T-helper 2 cell treated with Interferon-gamma antibody and Interleukin-4, amounts not matched to agents 5 μg/mL and 100 μg/mL, for 36 hours (primary cell): ENCODE results near the gene CNPY3.
A peak's percentile ranks its signal among the peaks of the same experiment; 100 is the strongest.
"Not testable (repeated sequence)": the region's sequence is repeated elsewhere in the genome, so short reads cannot be mapped to it uniquely, and the experiment has no call there.

Experiments
- DNase-seq: peaks from one replicate; pipeline ENCODE4 v3.0.0; 2021; ENCODE audit warnings: low spot score
- H3K27ac Mint-ChIP-seq: one replicate; pipeline ENCODE4 v1.8.0; 2021; ENCODE audit warnings: mild to moderate bottlenecking, mixed read lengths
- H3K27me3 Mint-ChIP-seq: one replicate; pipeline ENCODE4 v1.8.0; 2021; ENCODE audit warnings: low read depth, mixed read lengths
- H3K36me3 Mint-ChIP-seq: one replicate; pipeline ENCODE4 v1.8.0; 2021; ENCODE audit warnings: low read depth, mixed read lengths
- H3K4me1 Mint-ChIP-seq: one replicate; pipeline ENCODE4 v1.8.0; 2021; ENCODE audit warnings: low read depth, mixed read lengths
- H3K4me3 Mint-ChIP-seq: one replicate; pipeline ENCODE4 v1.8.0; 2022; ENCODE audit warnings: mild to moderate bottlenecking, moderate library complexity, mixed read lengths
- H3K9me3 Mint-ChIP-seq: one replicate; pipeline ENCODE4 v1.8.0; 2021; ENCODE audit warnings: mixed read lengths

The CNPY3 gene

DNA sequence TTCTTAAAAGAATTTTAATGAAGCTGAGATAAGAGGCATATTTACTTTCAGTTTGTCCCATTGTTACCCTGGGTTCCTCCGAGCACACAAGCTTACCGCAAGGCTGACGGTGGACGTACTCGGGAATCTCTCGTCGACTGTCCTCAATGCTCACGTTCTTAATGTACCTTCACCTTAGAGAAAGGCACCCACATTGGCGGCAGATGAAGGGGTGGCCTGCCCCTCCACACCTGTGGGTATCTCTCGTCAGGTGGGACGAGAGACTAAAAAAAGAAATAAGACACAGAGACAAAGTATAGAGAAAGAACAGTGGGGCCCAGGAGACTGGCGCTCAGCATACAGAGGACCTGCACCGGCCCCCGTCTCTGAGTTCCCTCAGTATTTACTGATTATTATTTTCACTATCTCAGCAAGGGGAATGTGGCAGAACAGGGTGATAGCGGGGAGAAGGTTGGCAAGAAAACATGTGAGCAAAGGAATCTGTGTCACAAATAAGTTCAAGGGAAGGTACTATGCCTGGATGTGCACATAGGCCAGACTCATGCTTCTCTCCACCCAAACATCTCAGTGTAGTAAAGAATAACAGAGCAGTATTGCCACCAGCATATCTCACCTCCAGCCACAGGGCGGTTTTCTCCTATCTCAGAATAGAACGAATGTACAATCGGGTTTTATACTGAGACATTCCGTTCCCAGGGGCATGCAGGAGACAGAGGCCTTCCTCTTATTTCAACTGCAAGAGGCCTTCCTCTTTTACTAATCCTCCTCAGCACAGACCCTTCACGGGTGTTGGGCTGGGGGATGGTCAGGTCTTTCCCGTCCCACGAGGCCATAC lies 26.6 kb upstream of the CNPY3 start:
- not testable (repeated sequence) for H3K9me3 Mint-ChIP-seq, H3K36me3 Mint-ChIP-seq

DNA sequence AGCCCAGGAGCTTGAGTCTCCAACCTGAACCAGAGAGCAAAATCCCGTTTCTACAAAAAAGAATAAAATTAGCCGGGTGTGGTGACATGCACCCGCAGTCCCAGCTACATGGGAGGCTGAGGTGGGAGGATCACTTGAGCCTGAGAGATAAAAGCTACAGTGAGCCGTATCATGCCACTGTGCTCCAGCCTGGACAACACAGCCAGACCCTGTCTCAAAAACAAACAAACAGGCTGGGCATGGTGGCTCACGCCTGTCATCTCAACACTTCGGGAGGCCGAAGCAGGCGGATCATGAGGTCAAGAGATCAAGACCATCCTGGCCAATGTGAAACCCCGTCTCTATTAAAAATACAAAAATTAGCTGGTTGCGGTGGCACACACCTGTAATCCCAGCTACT lies 24.8 kb upstream of the CNPY3 start:
- Mint-ChIP-seq H3K36me3 (no peaks in the 10 kb centered on the region), H3K27me3 (no peaks in the 10 kb centered on the region), H3K4me3 (no peak overlapping the region), H3K4me1 (peaks cover 9% of the 10 kb centered on the region), H3K27ac (no peak overlapping the region), H3K9me3 (no peaks in the 10 kb centered on the region)
- no peak for DNase-seq

More for the DNA sequence above, 26.6 kb upstream of the CNPY3 start:
- H3K4me3 Mint-ChIP-seq, H3K27ac Mint-ChIP-seq, DNase-seq, H3K27me3 Mint-ChIP-seq: not testable (repeated sequence)
- peaks cover 15% of the 10 kb centered on the region for H3K4me1 Mint-ChIP-seq

DNA sequence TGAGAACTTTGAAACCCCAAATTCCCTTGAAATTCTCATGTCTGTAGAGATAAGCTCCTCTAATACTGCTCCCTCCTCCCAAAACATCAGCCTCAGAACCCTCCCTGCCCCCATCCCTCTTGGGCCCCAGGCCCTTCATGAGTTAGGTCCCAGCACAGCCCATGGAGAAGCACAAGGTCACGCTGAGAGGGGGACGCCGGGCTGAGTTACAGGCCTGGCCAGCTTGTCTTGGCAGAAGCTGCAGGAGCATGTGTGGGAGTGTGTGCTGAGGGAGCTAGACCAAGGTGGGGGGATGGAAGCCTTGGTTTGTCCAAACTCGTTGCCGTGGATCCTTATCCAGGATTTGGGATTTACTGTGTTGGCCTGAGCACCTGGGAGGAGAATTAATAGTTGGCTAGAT lies 21.9 kb upstream of the CNPY3 start:
- DNase-seq: no peak
- Mint-ChIP-seq H3K36me3 (no peaks in the 10 kb centered on the region), H3K4me1 (peaks cover 3% of the 10 kb centered on the region), H3K9me3 (no peaks in the 10 kb centered on the region), H3K27ac (no peak overlapping the region), H3K4me3 (no peak overlapping the region), H3K27me3 (peaks cover 5% of the 10 kb centered on the region)

DNA sequence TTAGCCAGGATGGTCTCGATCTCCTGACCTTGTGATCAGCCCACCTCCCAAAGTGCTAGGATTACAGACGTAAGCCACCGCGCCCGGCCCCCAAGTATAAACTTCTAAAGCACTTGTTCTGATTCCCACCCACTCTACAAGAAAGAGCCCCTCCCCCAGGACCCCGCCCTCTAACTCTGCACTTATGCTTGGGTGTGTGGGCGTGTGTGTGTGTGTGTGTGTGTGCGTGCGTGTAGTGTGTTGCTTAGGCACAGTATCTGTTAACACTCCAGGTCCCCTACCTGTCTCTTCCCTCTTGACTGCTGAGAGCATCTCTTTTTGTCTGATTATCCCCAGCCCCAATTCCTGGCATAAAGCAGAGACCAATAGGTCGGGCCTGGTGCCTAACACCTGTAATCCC lies 19.4 kb upstream of the CNPY3 start:
- Mint-ChIP-seq H3K36me3 (no peaks in the 10 kb centered on the region), H3K27me3 (peaks cover 5% of the 10 kb centered on the region), H3K4me3 (no peak overlapping the region), H3K9me3 (no peaks in the 10 kb centered on the region), H3K4me1 (peaks cover 3% of the 10 kb centered on the region), H3K27ac (no peak overlapping the region)
- DNase-seq: no peak

DNA sequence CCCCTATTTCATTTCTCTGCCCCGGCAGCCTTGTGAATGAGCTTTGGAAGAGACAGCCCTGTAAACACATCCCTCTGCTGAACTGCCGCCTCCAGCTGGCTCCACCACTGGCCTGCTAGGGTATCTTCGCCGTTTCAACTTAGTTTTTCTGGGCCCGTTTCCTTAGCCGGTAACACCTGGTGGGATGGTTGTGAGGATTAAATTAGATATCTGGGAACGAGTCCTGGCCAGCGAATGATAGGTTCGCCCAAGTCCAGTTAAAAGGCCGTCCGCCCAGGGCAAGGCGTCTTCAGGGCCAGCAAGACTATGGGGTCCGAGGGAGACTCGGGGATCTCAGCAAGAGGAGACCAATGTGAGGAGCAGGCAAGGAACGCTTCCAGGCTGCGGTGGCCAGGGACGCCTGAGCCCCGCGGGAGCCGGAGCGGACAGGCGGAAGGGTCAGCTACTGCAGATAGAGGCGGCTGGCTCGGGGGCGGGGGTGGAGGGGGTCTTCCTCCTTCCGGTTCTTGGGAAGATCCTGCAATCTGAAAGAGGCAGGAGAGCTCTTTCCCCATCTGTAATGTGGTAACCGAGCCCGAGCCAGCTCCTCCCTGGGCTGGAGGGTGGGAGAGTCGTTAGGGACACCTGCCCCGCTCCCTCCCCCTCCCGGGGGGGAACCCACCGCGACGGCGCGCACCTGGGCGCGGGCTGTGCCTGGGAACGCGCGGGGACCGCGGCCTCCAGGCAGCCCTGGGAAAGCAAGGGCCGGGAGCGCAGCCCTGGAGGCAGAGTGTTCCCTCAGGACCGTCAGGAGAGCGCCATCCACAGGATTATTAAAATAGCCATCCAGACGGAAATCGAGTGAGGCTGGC lies 17.9 kb upstream of the CNPY3 start:
- H3K4me3 Mint-ChIP-seq: no peak overlapping the region
- no peaks in the 10 kb centered on the region for H3K9me3 Mint-ChIP-seq
- peaks cover 5% of the 10 kb centered on the region for H3K27me3 Mint-ChIP-seq
- peaks cover 3% of the 10 kb centered on the region for H3K4me1 Mint-ChIP-seq
- H3K27ac Mint-ChIP-seq: no peak overlapping the region
- no peaks in the 10 kb centered on the region for H3K36me3 Mint-ChIP-seq
- DNase-seq: no peak

DNA sequence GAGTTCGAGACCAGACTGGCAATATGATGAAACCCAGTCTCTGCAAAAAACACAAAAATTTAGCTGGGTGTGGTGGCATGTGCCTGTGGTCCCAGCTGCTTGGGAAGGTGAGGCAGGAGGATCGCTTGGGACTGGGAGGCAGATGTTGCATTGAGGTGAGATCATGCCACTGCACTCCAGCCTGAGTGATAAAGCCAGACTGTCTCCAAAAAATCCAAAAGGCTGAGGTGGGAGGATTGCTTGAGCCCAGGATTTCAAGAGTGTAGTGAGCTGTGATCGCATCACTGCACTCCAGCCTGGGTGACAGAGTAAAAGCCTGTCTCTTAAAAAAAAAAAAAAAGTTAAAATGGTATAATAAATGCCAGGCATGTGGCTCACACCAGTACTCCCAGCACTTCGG lies 14.7 kb upstream of the CNPY3 start:
- Mint-ChIP-seq H3K27me3 (peaks cover 5% of the 10 kb centered on the region), H3K9me3 (no peaks in the 10 kb centered on the region), H3K27ac (no peak overlapping the region), H3K36me3 (no peaks in the 10 kb centered on the region), H3K4me3 (no peak overlapping the region), H3K4me1 (peaks cover 3% of the 10 kb centered on the region)
- DNase-seq: no peak

DNA sequence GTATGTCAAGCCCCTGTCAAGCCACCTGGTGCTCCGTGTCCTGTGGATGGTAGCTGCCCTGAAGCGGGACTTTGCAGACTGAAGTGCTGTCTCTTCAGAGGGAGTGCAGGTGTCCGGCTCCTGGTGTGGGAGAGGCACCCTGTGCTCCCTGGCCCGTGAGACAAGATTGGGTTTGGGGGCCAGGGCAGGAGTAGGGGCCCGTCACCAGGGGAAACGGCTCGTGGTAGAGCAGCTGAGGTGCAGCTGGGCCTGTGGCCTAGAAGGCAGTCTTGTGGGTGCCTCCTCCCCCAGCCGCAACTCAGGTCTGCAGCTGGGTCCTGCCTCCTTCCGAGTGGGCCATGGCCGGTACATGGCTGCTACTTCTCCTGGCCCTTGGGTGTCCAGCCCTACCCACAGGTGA lies 13.5 kb upstream of the CNPY3 start, which contains the start of gene PTCRA:
TSS of gene PTCRA (plus strand) at position 322 of the 400 bp plus-strand sequence. CDS start at position 339, 17 bp downstream.
- peaks cover 3% of the 10 kb centered on the region for H3K4me1 Mint-ChIP-seq
- no peaks in the 10 kb centered on the region for H3K9me3 Mint-ChIP-seq
- H3K27me3 Mint-ChIP-seq: peaks cover 5% of the 10 kb centered on the region
- no peak for DNase-seq
- no peaks in the 10 kb centered on the region for H3K36me3 Mint-ChIP-seq
- peak within 1 kb of the TSS; percentile 20 for H3K27ac Mint-ChIP-seq
- H3K4me3 Mint-ChIP-seq: no peak within 1 kb of the TSS

DNA sequence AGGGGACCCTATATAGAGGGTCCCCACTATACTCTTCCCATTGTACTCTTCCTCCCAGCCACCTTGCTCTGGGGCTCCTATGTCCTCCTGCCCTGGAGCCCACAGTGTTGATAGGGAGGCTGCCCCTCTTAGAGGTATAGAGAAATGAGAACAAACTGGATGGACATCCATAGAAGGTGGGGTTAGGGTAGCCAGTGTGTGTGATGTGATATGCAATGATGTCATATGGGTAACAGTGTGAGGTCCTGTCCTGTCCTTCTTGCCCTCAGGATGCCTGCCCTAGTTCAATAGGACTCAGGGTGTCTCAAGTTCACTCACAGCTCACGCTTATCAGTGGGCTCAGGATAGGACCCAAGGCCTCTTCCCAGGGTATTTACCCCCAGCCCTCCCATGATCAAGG lies 13.0 kb upstream of the CNPY3 start:
- Mint-ChIP-seq H3K9me3 (no peaks in the 10 kb centered on the region), H3K4me3 (no peak overlapping the region), H3K27me3 (peaks cover 1% of the 10 kb centered on the region)

DNA sequence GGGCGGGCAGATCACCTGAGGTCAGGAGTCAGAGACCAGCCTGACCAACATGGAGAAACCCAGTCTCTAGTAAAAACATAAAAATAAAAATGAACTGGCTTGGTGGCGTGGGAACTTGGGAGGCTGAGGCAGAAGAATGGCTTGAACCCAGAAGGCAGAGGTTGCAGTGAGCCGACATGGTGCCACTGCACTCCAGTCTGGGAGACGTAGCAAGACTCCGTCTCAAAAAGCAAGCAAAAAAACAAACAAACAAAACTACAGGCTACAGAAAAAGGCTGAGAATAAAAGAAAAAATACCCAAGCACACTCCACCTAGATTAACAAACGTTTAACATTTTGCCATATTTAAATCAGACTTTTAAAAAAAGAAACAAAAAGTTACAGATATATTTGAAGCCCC lies 7.5 kb upstream of the CNPY3 start:
- Mint-ChIP-seq H3K27me3 (no peaks in the 10 kb centered on the region), H3K9me3 (no peaks in the 10 kb centered on the region), H3K4me3 (no peak overlapping the region), H3K4me1 (no peaks in the 10 kb centered on the region), H3K36me3 (no peaks in the 10 kb centered on the region), H3K27ac (no peak overlapping the region)
- no peak for DNase-seq

More for the DNA sequence above, 13.0 kb upstream of the CNPY3 start:
- no peak for DNase-seq
- peaks cover 1% of the 10 kb centered on the region for H3K4me1 Mint-ChIP-seq
- peak overlapping the region; percentile 20 for H3K27ac Mint-ChIP-seq
- H3K36me3 Mint-ChIP-seq: no peaks in the 10 kb centered on the region

DNA sequence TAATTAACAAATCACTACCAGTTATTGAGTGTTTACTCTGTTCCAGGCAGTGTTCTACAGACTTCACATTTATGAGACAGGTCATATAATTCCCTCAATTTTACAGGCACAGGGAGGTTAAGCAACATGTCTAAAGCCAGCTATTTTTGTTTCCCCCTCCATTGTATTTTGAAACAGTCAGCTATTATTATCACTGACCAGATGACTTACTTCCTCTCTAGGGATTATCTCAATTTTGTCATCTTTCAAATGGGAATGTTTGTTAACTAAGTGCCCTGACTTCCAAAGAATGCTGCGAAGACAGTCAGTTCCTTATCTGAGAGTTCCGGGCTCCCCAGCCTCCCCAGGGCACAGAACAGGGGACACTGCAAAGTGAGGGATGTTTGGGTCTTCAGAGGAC lies 5.6 kb upstream of the CNPY3 start:
- no peaks in the 10 kb centered on the region for H3K36me3 Mint-ChIP-seq
- no peak for DNase-seq
- no peaks in the 10 kb centered on the region for H3K9me3 Mint-ChIP-seq
- H3K4me1 Mint-ChIP-seq: peaks cover 5% of the 10 kb centered on the region
- no peak overlapping the region for H3K27ac Mint-ChIP-seq
- H3K4me3 Mint-ChIP-seq: no peak overlapping the region
- H3K27me3 Mint-ChIP-seq: no peaks in the 10 kb centered on the region

DNA sequence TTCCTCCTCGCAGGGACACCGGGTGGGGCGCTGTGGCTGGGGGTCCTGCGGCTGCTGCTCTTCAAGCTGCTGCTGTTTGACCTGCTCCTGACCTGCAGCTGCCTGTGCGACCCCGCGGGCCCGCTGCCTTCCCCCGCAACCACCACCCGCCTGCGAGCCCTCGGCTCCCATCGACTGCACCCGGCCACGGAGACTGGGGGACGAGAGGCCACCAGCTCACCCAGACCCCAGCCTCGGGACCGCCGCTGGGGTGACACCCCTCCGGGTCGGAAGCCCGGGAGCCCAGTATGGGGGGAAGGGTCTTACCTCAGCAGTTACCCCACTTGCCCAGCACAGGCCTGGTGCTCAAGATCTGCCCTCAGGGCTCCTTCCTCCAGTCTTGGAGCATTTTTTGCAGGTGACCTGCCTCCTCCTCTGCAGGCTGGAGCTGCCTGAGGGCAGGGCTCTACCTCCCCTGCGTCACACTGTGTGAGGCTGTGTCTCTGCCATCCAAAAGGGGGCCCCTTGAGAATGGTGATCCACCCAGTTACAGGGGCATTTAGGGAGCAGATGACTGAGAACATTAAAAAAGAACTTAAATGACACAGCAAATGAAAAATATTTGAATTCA lies 3.9 kb upstream of the CNPY3 start:
- Mint-ChIP-seq H3K27me3 (no peaks in the 10 kb centered on the region), H3K4me1 (peaks cover 11% of the 10 kb centered on the region), H3K9me3 (no peaks in the 10 kb centered on the region), H3K4me3 (no peak overlapping the region), H3K36me3 (peaks cover 3% of the 10 kb centered on the region), H3K27ac (no peak overlapping the region)
- DNase-seq: no peak

DNA sequence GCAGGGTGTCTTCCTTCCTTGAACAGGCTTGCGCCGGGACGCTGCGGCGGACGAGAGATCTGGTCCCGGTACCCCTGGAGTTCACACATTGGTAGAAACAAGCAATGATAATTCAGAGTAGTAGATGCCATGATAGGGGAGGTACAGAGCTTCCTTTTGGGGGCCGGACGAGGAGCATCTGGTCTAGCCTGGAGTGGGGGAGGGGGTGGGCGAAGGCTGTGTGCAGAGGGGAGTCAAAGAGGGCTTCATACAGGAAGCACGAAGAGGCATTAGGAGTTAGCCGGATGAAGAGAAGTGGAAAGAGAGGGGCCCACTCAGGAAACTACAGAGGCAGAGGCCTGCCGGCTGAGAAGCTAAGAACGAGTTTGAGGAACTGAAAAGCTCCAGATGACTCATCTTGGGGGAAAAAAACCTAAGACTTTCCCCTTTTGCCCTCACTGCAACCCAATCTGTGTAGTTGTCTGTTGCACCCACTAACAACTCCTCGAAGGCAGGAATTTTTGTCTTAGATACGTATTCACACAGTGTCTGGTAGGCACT lies 611 bp downstream of the CNPY3 start:
- DNase-seq: peak; percentile 70
- Mint-ChIP-seq H3K4me1 (peaks cover 35% of the 10 kb centered on the region), H3K36me3 (peaks cover 29% of the 10 kb centered on the region), H3K4me3 (peak overlapping the region; percentile 98), H3K27me3 (no peaks in the 10 kb centered on the region), H3K9me3 (no peaks in the 10 kb centered on the region), H3K27ac (peak overlapping the region; percentile 99)

DNA sequence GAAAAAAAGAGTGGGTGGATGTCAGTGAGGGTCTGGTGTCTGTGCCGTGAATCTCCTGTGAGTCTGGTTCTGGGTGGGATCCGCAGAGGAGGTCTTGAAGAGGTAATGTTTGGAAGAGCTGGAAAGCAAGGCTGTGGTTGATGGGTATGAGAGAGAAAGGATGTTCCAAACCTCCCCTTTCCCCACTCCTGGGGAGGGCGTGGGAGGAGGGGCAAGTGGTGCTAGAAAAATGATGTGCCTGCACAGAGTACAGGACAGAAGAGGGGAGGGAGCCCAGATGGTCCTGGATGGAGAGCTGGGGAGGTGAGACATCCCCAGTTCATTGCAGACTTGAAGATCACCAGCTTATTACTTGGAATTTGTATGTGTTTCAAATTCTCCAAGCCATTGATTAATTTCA lies 3.1 kb downstream of the CNPY3 start:
- H3K27me3 Mint-ChIP-seq: no peaks in the 10 kb centered on the region
- no peak for DNase-seq
- H3K27ac Mint-ChIP-seq: no peak overlapping the region
- peak overlapping the region; percentile 14 for H3K4me3 Mint-ChIP-seq
- H3K9me3 Mint-ChIP-seq: no peaks in the 10 kb centered on the region
- H3K4me1 Mint-ChIP-seq: peaks cover 35% of the 10 kb centered on the region
- H3K36me3 Mint-ChIP-seq: peaks cover 44% of the 10 kb centered on the region

DNA sequence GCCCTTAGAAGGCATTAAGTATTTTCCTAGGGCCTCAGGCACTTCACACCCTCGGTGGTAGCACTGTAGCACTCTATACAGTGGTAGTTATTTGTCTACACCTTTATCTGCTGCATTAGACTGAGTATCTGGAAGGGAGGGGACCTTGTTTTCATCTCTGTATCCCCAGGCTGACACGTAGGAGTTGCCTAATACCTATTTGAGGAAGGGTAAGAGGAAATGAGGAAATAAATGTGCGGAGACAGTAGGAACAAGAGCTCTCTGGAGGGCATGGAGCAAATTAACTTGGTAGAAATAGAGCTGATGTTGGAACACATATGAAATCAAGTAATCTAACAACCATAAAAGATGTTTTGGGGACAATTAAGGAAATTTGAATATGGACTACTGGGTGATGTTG lies 3.9 kb downstream of the CNPY3 start:
- H3K4me1 Mint-ChIP-seq: peaks cover 35% of the 10 kb centered on the region
- H3K27me3 Mint-ChIP-seq: no peaks in the 10 kb centered on the region
- DNase-seq: no peak
- H3K4me3 Mint-ChIP-seq: peak overlapping the region; percentile 14
- peaks cover 52% of the 10 kb centered on the region for H3K36me3 Mint-ChIP-seq
- H3K27ac Mint-ChIP-seq: no peak overlapping the region
- H3K9me3 Mint-ChIP-seq: no peaks in the 10 kb centered on the region
